K562 (cell line): ENCODE results near the gene C10orf95. TPM values are rescaled to one million over a fixed set of nuclear protein-coding genes. Genes with fewer than 3 reads are reported as not detected.

ENCODE experiments used
- EP300 ChIP-seq: IDR thresholded peaks from 2 replicates; pipeline ENCODE4 v1.6.1; 2012; ENCODE audit warnings: low read length, improper control_type of control experiment
- FOXJ3 ChIP-seq: sonication (generic); formaldehyde crosslinking; IDR thresholded peaks from 2 replicates; pipeline ENCODE4 v1.4.0; 2020; ENCODE audit warnings: mild to moderate bottlenecking, missing genetic modification reagents
- FOXK1 ChIP-seq: sonication (generic); formaldehyde crosslinking; IDR thresholded peaks from 2 replicates; pipeline ENCODE4 v1.8.0; 2022; ENCODE audit warnings: missing genetic modification reagents, mild to moderate bottlenecking, borderline replicate concordance
- HMGXB4 ChIP-seq: sonication (generic); formaldehyde crosslinking; IDR thresholded peaks from 2 replicates; pipeline ENCODE4 v1.8.1; 2023; ENCODE audit warnings: mild to moderate bottlenecking, missing genetic modification reagents
- KDM4B ChIP-seq, 2 experiments: fragments of 450-650 bp in 1 of 2; sonication (generic) in 1 of 2; IDR thresholded peaks; 2 replicates each; pipeline ENCODE4 v1.6.1; 2016 to 2017; ENCODE audit warnings: borderline replicate concordance in 2 of 2, antibody characterized with exemption in 1 of 2, low read depth in 1 of 2, mild to moderate bottlenecking in 1 of 2
- LCOR ChIP-seq: sonication (generic); formaldehyde crosslinking; IDR thresholded peaks from 2 replicates; pipeline ENCODE4 v1.8.0; 2022; ENCODE audit warnings: mild to moderate bottlenecking, missing genetic modification reagents
- NR2C1 ChIP-seq, 2 experiments: fragments of 450-650 bp; IDR thresholded peaks; 2 replicates each; pipeline ENCODE4 v1.6.1; 2017; ENCODE audit warnings: mild to moderate bottlenecking in 2 of 2, antibody characterized with exemption in 1 of 2, inconsistent platforms in 1 of 2, missing compliant biosample characterization in 1 of 2, missing genetic modification characterization in 1 of 2
- SMAD2 ChIP-seq: fragments of 150-350 bp; IDR thresholded peaks from 2 replicates; pipeline ENCODE4 v1.6.1; 2014; ENCODE audit warnings: low read depth, mild to moderate bottlenecking, low read length
- YBX1 ChIP-seq: fragments of 450-650 bp; IDR thresholded peaks from 2 replicates; pipeline ENCODE4 v1.7.1; 2016; ENCODE audit warnings: mild to moderate bottlenecking
- ZBTB34 ChIP-seq: fragments of 250-450 bp; sonication (Bioruptor Pico); IDR thresholded peaks from 2 replicates; pipeline ENCODE4 v1.8.0; 2021; ENCODE audit warnings: mild to moderate bottlenecking, moderate library complexity
- ZNF217 ChIP-seq: sonication (generic); formaldehyde crosslinking; IDR thresholded peaks from 2 replicates; pipeline ENCODE4 v1.8.0; 2022; ENCODE audit warnings: mild to moderate bottlenecking, missing genetic modification reagents
- ZNF699 ChIP-seq: fragments of 250-450 bp; sonication (Bioruptor Pico); IDR thresholded peaks from 2 replicates; pipeline ENCODE4 v1.8.0; 2021; ENCODE audit warnings: mild to moderate bottlenecking, moderate library complexity; ENCODE audit not compliant: insufficient replicate concordance
- ZNF764 ChIP-seq: fragments of 250-450 bp; sonication (Bioruptor Pico); IDR thresholded peaks from 2 replicates; pipeline ENCODE4 v1.4.0; 2020; ENCODE audit warnings: low read depth, mild to moderate bottlenecking, moderate library complexity
- ZNF766 ChIP-seq: fragments of 200-800 bp; sonication (Bioruptor generic); conservative IDR thresholded peaks from 2 replicates; pipeline ENCODE4 v1.6.1; 2016; ENCODE audit warnings: missing genetic modification characterization, missing compliant biosample characterization
- ZNF780A ChIP-seq: fragments of 250-450 bp; sonication (Bioruptor Pico); IDR thresholded peaks from 2 replicates; pipeline ENCODE4 v1.5.0; 2021; ENCODE audit warnings: mild to moderate bottlenecking
- polyA plus RNA-seq, 8 experiments: library from polyadenylated mRNA; depleted of rRNA in 4 of 8; stranded (reverse) in 5 of 8; unstranded in 3 of 8; fragments of >200 nt; fragmentation: Nextera tagmentation in 2 of 8; fragmentation: Illumina TruSeq in 1 of 8; extraction: Ambion mirVana in 2 of 8; extraction: Trizol in 1 of 8; gene quantifications; 2 replicates each; pipeline versions ENCODE4 v1.2.1 to v1.2.3, GENCODE V29; 2011 to 2014; ENCODE audit warnings: inconsistent platforms in 1 of 8, missing spikeins in 1 of 8
- total RNA-seq, 7 experiments: library from RNA; depleted of rRNA in 6 of 7; stranded (reverse); fragments of >200 nt in 6 of 7; fragmentation: Illumina TruSeq in 2 of 7; extraction: Trizol in 2 of 7; gene quantifications; 2 replicates each; pipeline versions ENCODE4 v1.2.1 to v1.2.3, GENCODE V29; 2011 to 2021; ENCODE audit warnings: low replicate concordance in 1 of 7
- TF ChIP-seq, protein P1 (sequence below), 2 experiments: fragments of 150-350 bp in 1 of 2; IDR thresholded peaks; 2 replicates each; pipeline ENCODE4 v1.6.1; 2012 to 2016; ENCODE audit warnings: low read depth in 2 of 2, low read length in 2 of 2, mild to moderate bottlenecking in 1 of 2, moderate library complexity in 1 of 2
- TF ChIP-seq, protein P2 (sequence below): fragments of 450-650 bp; IDR thresholded peaks from one replicate; pipeline ENCODE4 v1.6.1; 2018; ENCODE audit warnings: mild to moderate bottlenecking, moderate library complexity; ENCODE audit not compliant: partially characterized antibody

C10orf95 gene
- total and polyA plus RNA-seq, 9 of the 15 experiments (the other 6 are each of a cell fraction or from before 2014, with no cell fraction given) = 0.03 to 0.41 (median 0.17) TPM; not detected in 1

DNA sequence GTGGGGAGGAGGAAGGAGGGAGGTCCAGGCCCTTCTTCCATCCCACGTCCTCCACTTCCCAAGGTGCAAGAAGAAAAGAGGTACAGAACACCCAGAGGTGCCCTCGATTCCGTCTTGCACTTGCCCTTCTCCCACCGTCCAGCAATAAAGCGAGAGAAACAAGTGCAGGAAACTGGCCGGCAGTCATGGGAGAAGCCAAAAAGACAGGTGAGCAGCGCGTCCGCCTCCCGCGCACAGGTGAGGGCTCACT, 1.3 kb downstream of the C10orf95 start (continued):
- TF ChIP-seq, protein P1, sequence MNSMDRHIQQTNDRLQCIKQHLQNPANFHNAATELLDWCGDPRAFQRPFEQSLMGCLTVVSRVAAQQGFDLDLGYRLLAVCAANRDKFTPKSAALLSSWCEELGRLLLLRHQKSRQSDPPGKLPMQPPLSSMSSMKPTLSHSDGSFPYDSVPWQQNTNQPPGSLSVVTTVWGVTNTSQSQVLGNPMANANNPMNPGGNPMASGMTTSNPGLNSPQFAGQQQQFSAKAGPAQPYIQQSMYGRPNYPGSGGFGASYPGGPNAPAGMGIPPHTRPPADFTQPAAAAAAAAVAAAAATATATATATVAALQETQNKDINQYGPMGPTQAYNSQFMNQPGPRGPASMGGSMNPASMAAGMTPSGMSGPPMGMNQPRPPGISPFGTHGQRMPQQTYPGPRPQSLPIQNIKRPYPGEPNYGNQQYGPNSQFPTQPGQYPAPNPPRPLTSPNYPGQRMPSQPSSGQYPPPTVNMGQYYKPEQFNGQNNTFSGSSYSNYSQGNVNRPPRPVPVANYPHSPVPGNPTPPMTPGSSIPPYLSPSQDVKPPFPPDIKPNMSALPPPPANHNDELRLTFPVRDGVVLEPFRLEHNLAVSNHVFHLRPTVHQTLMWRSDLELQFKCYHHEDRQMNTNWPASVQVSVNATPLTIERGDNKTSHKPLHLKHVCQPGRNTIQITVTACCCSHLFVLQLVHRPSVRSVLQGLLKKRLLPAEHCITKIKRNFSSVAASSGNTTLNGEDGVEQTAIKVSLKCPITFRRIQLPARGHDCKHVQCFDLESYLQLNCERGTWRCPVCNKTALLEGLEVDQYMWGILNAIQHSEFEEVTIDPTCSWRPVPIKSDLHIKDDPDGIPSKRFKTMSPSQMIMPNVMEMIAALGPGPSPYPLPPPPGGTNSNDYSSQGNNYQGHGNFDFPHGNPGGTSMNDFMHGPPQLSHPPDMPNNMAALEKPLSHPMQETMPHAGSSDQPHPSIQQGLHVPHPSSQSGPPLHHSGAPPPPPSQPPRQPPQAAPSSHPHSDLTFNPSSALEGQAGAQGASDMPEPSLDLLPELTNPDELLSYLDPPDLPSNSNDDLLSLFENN (IDR thresholded peaks at IDR 0.05; ENCODE audit: low read depth in 2 of 2, low read length in 2 of 2) = no peak
- TF ChIP-seq EP300 (no peak), HMGXB4 (no peak), FOXK1 (no peak), KDM4B (IDR thresholded peaks at IDR 0.05; ENCODE audit: borderline replicate concordance in 2 of 2, low read depth in 1 of 2) (no peak), ZNF699 (CRISPR knock-in tag) (no peak), ZNF766 (CRISPR knock-in tag) (no peak), ZNF764 (no peak), FOXJ3 (CRISPR knock-in tag) (no peak), YBX1 (no peak), ZNF780A (CRISPR knock-in tag) (no peak), NR2C1 (IDR thresholded peaks at IDR 0.05) (no peak), NR2C1 (tag; IDR thresholded peaks at IDR 0.05) (no peak), ZBTB34 (no peak), ZNF217 (CRISPR knock-in tag) (no peak), SMAD2 (no peak), LCOR (CRISPR knock-in tag) (no peak)
- TF ChIP-seq, protein P2, sequence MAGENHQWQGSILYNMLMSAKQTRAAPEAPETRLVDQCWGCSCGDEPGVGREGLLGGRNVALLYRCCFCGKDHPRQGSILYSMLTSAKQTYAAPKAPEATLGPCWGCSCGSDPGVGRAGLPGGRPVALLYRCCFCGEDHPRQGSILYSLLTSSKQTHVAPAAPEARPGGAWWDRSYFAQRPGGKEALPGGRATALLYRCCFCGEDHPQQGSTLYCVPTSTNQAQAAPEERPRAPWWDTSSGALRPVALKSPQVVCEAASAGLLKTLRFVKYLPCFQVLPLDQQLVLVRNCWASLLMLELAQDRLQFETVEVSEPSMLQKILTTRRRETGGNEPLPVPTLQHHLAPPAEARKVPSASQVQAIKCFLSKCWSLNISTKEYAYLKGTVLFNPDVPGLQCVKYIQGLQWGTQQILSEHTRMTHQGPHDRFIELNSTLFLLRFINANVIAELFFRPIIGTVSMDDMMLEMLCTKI = no peak
